GM12892 (cell line): Measurements from ENCODE around the gene DEK.

Source experiments
- POLR2A ChIP-seq: IDR thresholded peaks from 2 replicates; pipeline ENCODE4 v1.6.1; 2011; ENCODE audit warnings: low read depth, low read length, control low read depth
- POLR2AphosphoS5 ChIP-seq: IDR thresholded peaks from 2 replicates; pipeline ENCODE4 v1.6.1; 2011; ENCODE audit warnings: low read depth, low read length, control low read depth

DNA sequence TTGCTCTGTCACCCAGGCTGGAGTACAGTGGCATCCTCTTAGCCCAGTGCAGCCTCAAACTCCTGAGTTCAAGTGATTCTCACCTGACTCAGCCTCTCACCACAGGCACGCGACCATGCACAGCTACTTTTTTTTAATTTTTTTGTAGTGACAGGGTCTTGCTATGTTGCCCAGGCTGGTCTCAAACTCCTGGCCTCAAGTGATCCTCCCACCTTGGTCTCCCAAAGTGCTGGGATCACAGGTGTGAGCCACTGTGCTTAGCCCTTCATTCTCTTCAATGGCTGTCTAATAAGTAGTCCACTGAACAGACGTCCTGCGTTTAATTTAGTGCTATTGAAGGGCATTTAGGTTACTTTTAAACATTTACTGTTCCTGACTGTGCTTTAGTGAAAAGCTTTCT is 81.8 kb downstream of the DEK start:
- TF ChIP-seq POLR2AphosphoS5 (no peak), POLR2A (no peak)
